ENCODE data around the gene ADH5. TPM values are rescaled to one million over a fixed set of nuclear protein-coding genes. Genes with fewer than 3 reads are reported as not detected.

Gene ADH5
- total and polyA plus RNA-seq, 9 of the 15 experiments (the other 6 are each of a cell fraction or from before 2014, with no cell fraction given) = 115 to 310 (median 200) TPM

GRCh38 chr4:99074816-99075215 is 13.8 kb downstream of the ADH5 start (continued):
- TF ChIP-seq REST (IDR thresholded peaks at IDR 0.05; ENCODE audit: borderline replicate concordance) = no peak
- no peak for TF ChIP-seq REST (CRISPR knock-in tag; IDR thresholded peaks at IDR 0.05; ENCODE audit: low read depth)
- no peak for TF ChIP-seq NFIX (CRISPR knock-in tag; IDR thresholded peaks at IDR 0.05; ENCODE audit: low read depth)

GRCh38 chr4:99071159-99071558 is 17.4 kb downstream of the ADH5 start:
- Histone ChIP-seq H3K79me2 (ENCODE audit: control insufficient read depth, insufficient read depth, low read length) (no peaks in the 10 kb centered on the region), H3K27me3 (ENCODE audit: control insufficient read depth in 2 of 2, insufficient read depth in 2 of 2, low read length in 2 of 2) (no peaks in the 10 kb centered on the region), H3K9me1 (ENCODE audit: control insufficient read depth, insufficient read depth, low read length) (no peaks in the 10 kb centered on the region), H3K36me3 (ENCODE audit: control insufficient read depth, insufficient read depth, low read length) (peaks cover 81% of the 10 kb centered on the region), H2AFZ (ENCODE audit: low read depth, low read length) (no peak overlapping the region), H4K20me1 (replicated peaks; ENCODE audit: control insufficient read depth, insufficient read depth, low read length) (no peaks in the 10 kb centered on the region), H3K4me1 (replicated peaks in 1 of 2; ENCODE audit: control insufficient read depth in 2 of 2, insufficient read depth in 2 of 2, low read length in 2 of 2) (no peaks in the 10 kb centered on the region), H3K27ac (ENCODE audit: extremely low read depth, low read depth, low read length) (no peak overlapping the region), H3K9me3 (replicated peaks; ENCODE audit: control insufficient read depth, insufficient read depth, low read depth, low read length) (no peaks in the 10 kb centered on the region), H3K4me2 (ENCODE audit: insufficient read depth, low read length) (no peak overlapping the region), H3K4me3 (no peak overlapping the region), H3K9ac (ENCODE audit: insufficient read depth in 1 of 2, low read depth in 2 of 2, low read length in 2 of 2) (no peak overlapping the region)
- 92% methylated on average over 5 of the region's 5 CpGs for WGBS (ENCODE audit: insufficient coverage, low coverage, missing lambda C conversion rate)
- in situ Hi-C loops (cut with MboI) = no loop called here
- intact Hi-C loops (cut with micrococcal nuclease) = no loop called here
- BruUV-seq (replicated peaks) = TSS peak; percentile 6
- ATAC-seq = no peak
- ChIA-PET CTCF (ENCODE audit: low intra/inter-chr PET ratio) (no interaction called here), POLR2A (interaction anchor here (1.2 kb wide), 1 partner anchor 15 kb away, joined by 3 read pairs; no protein-coding TSS in a partner anchor)
- no peak for DNase-seq (ENCODE audit: extremely low read depth in 1 of 4, low spot score in 3 of 4)
- FAIRE-seq = peak; percentile 11
- TF ChIP-seq WHSC1 (IDR thresholded peaks at IDR 0.05; ENCODE audit: low read length) = no peak
- no peak for TF ChIP-seq ZNF253 (CRISPR knock-in tag; conservative IDR thresholded peaks at IDR 0.05)
- TF ChIP-seq ZNF12 (CRISPR knock-in tag; IDR thresholded peaks at IDR 0.05) = no peak
- TF ChIP-seq PATZ1 (CRISPR knock-in tag; IDR thresholded peaks at IDR 0.05; ENCODE audit: borderline replicate concordance) = no peak
- no peak for TF ChIP-seq BACH1 (tag; IDR thresholded peaks at IDR 0.05)
- no peak for TF ChIP-seq GABPB1 (CRISPR knock-in tag; IDR thresholded peaks at IDR 0.05)
- no peak for TF ChIP-seq ARID3A (IDR thresholded peaks at IDR 0.05; ENCODE audit: borderline replicate concordance, low read depth, low read length)
